Activated CD8-positive, alpha-beta memory T cell treated with anti-CD3 and anti-CD28 coated beads for 48 hours (primary cell): ENCODE data around the gene APOC4.
"Not testable (repeated sequence)": the region's sequence is repeated elsewhere in the genome, so short reads cannot be mapped to it uniquely, and the experiment has no call there.

ENCODE experiments used
- DNase-seq, 3 experiments: peaks; one replicate each; pipeline ENCODE4 v3.0.0-alpha.2; 2020; ENCODE audit warnings: low read depth in 2 of 3, low spot score in 2 of 3

Gene APOC4, protein sequence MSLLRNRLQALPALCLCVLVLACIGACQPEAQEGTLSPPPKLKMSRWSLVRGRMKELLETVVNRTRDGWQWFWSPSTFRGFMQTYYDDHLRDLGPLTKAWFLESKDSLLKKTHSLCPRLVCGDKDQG

DNA sequence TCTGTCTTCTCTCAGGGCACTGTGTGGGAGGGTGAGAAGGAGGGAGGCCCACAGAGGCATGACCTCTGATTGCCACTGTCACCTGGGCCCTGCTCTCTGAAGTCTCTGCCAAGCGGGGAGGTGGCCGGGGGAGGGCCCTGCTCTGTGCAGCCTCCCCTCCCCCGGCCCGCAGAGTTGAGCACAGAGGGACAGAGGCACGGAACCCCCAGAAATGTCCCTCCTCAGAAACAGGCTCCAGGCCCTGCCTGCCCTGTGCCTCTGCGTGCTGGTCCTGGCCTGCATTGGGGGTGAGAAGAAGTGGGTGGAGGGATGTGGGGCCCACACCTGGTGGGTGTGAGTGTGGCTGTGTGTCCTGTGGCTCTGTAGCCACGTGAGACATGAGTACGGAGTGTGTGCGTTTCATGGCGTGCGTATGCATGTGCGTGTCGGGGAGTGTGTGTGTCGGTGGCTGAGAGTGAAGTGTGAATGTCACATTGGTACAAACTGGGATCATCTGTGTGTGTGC lies at the start of gene APOC4:
Gene APOC4 (plus strand): TSS at position 171 of the 505 bp plus-strand sequence. CDS start 41 bp downstream, at position 212.
- no peak for DNase-seq

DNA sequence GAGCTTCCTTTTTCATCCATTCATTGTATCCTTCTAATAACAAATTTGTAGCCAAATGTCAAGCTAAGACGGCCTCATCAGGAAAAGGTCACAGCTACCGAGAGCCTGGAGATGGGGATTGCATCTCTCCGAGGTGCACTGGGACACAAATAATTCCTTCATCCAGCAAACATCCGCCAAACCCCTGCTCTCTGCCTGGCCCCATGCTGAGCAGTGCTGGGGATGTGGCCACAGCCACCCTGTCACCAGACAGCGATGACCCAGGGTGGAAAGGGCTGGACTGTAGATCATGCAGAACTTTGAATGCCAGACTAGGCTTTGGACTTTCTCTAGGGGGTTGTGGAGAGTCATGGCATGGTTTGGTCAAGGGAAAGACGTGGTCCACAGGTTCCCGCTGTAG lies 49.1 kb upstream of the APOC4 start:
- no peak for DNase-seq

DNA sequence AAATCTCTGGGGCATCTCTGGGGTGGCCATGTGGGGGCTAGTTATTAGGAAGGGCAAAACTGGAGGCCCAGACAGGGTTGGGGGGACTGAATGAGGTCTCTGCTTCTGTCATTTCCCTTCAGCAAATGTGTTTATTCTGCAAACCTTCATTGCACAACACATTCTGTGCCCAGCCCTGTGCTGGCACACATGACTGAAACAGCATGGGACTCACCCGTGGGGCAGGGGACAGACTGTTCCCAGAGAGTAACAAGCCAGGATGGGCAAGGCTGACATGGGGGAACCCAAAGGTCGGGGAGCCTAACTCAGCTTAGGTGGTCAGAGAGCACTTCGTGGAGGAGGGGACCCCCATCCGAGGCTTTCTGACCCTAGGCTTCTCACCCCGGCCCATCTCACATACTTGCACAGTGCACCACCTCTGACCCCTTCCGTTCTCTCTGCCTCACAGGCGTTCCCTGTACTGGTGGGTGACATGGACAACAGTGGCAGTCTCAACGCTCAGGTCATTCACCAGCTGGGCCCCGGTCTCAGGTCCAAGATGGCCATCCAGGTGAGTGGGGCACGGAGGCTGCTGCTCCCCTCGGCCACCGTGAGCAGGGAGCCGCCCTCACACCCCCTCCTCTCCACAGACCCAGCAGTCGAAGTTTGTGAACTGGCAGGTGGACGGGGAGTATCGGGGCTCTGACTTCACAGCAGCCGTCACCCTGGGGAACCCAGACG lies 48.5 kb upstream of the APOC4 start:
- DNase-seq = no peak

DNA sequence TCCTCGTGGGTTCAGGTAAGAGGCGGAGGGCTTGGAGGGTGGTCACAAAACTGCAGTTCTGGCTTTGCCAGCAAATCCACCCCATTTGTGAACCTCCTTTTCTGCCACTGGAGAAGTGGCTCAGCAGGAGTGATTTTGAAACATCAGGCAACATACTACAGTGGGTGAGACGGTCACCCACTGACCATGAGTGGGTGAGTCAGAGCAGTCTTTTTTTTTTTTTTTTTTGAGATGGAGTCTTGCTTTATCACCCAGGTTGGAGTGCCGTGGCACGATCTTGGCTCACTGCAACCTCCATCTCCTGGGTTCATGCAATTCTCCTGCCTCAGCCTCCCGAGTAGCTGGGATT lies 48.0 kb upstream of the APOC4 start:
- DNase-seq = no peak

DNA sequence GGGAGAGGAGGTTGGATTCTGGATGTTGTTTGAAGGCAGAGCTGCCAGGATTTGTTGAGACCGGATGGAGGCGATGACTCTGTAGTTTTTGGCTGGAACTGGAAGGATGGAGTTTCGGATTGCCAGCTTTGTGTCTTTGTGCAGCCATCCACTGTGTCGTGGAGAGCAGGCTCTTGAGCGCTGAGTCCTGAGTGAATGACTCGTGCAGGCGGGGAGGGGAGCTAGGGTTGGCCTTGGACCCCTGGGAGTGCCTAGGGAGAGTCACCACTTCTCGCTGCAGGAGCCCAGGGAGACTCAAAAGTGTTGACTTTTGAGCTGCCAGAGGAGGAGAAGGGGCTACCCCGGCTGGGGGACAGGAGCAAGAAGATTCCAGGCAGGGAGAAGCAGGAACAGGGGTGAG lies 47.1 kb upstream of the APOC4 start:
- DNase-seq = no peak

DNA sequence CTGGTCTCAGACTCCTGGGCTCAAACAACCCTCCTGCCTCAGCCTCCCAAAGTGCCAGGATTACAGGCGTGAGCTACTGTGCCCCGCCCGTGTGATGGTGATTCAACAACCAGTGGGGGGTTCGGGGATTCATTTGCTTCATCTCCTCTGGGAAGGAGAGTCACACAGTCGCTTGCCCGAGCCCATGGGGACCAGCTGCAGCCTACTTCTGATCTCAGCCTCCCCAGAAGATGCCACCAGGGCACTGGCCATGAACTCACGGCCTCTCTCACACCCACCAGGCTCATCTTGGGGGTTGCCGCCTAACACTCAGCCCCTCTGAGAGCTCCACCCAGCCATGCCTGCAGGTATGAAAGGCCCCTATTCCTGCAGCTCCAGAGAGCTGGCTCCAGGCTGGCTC lies 44.2 kb upstream of the APOC4 start:
- no peak for DNase-seq

DNA sequence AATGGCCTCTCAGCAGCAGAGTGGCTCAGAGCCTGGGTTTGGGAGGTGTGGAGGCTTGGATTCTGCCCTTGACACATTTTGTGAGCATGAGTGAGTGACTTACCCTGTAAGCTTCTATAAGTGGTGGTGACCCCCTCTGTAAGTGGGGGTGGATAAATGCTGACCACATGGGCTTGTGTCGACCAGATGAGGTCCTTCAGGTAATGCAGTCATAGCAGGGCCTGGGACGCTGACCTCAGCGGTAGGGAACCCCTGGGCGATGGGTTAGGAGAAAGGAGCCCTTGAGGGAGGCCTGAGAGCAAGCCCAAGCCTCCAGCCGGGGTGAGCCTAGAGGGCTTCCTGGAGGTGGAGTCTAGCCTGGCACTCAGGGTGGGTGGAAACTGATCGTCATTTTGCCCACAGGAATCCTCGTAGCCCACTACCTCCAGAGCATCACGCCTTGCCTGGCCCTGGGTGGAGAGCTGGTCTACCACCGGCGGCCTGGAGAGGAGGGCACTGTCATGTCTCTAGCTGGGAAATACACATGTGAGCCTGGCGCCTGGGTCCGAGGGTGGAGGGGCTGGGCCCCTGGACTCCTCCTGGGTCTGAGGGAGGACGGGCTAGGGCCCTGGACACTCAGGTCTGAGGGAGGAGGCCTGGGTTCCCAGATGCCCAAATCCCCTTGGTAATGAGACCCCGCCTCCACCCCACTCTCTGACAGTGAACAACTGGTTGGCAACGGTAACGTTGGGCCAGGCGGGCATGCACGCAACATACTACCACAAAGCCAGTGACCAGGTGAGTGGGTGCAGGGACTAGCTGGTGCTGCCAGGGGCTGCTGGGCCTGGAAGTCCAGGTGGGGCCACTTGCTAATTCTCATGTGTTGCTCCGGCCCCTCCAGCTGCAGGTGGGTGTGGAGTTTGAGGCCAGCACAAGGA lies 41.5 kb upstream of the APOC4 start:
- DNase-seq = no peak

DNA sequence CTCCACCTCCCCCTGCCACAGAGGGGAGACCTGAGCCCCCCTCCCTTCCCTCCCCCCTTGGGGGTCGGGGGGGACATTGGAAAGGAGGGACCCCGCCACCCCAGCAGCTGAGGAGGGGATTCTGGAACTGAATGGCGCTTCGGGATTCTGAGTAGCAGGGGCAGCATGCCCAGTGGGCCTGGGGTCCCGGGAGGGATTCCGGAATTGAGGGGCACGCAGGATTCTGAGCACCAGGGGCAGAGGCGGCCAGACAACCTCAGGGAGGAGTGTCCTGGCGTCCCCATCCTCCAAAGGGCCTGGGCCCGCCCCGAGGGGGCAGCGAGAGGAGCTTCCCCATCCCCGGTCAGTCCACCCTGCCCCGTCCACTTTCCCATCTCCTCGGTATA lies 38.8 kb upstream of the APOC4 start:
- no peak for DNase-seq

DNA sequence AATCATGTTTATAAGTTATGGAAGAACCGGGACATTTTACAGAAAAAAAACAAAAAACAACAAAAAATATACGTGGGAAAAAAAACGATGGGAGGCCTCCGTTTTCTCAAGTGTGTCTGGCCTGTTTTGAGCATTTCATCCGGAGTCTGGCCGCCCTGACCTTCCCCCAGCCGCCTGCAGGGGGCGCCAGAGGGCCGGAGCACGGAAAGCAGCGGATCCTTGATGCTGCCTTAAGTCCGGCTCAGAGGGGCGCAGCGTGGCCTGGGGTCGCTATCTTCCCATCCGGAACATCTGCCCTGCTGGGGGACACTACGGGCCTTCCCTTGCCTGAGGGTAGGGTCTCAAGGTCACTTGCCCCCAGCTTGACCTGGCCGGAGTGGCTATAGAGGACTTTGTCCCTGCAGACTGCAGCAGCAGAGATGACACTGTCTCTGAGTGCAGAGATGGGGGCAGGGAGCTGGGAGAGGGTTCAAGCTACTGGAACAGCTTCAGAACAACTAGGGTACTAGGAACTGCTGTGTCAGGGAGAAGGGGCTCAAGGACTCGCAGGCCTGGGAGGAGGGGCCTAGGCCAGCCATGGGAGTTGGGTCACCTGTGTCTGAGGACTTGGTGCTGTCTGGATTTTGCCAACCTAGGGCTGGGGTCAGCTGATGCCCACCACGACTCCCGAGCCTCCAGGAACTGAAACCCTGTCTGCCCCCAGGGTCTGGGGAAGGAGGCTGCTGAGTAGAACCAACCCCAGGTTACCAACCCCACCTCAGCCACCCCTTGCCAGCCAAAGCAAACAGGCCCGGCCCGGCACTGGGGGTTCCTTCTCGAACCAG lies 38.2 kb upstream of the APOC4 start:
- DNase-seq = peak; percentile 43 to 83 (median 76)

DNA sequence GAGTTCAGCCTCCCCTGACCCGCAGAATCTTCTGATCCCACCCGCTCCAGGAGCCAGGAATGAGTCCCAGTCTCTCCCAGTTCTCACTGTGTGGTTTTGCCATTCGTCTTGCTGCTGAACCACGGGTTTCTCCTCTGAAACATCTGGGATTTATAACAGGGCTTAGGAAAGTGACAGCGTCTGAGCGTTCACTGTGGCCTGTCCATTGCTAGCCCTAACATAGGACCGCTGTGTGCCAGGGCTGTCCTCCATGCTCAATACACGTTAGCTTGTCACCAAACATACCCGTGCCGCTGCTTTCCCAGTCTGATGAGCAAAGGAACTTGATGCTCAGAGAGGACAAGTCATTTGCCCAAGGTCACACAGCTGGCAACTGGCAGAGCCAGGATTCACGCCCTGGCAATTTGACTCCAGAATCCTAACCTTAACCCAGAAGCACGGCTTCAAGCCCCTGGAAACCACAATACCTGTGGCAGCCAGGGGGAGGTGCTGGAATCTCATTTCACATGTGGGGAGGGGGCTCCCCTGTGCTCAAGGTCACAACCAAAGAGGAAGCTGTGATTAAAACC lies 37.5 kb upstream of the APOC4 start:
- DNase-seq = no peak

DNA sequence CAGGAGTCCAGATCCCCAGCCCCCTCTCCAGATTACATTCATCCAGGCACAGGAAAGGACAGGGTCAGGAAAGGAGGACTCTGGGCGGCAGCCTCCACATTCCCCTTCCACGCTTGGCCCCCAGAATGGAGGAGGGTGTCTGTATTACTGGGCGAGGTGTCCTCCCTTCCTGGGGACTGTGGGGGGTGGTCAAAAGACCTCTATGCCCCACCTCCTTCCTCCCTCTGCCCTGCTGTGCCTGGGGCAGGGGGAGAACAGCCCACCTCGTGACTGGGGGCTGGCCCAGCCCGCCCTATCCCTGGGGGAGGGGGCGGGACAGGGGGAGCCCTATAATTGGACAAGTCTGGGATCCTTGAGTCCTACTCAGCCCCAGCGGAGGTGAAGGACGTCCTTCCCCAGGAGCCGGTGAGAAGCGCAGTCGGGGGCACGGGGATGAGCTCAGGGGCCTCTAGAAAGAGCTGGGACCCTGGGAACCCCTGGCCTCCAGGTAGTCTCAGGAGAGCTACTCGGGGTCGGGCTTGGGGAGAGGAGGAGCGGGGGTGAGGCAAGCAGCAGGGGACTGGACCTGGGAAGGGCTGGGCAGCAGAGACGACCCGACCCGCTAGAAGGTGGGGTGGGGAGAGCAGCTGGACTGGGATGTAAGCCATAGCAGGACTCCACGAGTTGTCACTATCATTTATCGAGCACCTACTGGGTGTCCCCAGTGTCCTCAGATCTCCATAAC lies 36.4 kb upstream of the APOC4 start, which contains the start of gene APOE:
Gene APOE (plus strand): TSS at position 360 of the 724 bp plus-strand sequence. CDS start 829 bp downstream, outside the sequence.
- DNase-seq = no peak

DNA sequence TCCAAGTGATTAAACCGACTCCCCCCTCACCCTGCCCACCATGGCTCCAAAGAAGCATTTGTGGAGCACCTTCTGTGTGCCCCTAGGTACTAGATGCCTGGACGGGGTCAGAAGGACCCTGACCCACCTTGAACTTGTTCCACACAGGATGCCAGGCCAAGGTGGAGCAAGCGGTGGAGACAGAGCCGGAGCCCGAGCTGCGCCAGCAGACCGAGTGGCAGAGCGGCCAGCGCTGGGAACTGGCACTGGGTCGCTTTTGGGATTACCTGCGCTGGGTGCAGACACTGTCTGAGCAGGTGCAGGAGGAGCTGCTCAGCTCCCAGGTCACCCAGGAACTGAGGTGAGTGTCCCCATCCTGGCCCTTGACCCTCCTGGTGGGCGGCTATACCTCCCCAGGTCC lies 34.4 kb upstream of the APOC4 start:
- DNase-seq = no peak

DNA sequence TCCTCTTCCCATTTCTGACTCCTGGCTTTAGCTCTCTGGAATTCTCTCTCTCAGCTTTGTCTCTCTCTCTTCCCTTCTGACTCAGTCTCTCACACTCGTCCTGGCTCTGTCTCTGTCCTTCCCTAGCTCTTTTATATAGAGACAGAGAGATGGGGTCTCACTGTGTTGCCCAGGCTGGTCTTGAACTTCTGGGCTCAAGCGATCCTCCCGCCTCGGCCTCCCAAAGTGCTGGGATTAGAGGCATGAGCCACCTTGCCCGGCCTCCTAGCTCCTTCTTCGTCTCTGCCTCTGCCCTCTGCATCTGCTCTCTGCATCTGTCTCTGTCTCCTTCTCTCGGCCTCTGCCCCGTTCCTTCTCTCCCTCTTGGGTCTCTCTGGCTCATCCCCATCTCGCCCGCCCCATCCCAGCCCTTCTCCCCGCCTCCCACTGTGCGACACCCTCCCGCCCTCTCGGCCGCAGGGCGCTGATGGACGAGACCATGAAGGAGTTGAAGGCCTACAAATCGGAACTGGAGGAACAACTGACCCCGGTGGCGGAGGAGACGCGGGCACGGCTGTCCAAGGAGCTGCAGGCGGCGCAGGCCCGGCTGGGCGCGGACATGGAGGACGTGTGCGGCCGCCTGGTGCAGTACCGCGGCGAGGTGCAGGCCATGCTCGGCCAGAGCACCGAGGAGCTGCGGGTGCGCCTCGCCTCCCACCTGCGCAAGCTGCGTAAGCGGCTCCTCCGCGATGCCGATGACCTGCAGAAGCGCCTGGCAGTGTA lies 33.8 kb upstream of the APOC4 start:
- DNase-seq = no peak

DNA sequence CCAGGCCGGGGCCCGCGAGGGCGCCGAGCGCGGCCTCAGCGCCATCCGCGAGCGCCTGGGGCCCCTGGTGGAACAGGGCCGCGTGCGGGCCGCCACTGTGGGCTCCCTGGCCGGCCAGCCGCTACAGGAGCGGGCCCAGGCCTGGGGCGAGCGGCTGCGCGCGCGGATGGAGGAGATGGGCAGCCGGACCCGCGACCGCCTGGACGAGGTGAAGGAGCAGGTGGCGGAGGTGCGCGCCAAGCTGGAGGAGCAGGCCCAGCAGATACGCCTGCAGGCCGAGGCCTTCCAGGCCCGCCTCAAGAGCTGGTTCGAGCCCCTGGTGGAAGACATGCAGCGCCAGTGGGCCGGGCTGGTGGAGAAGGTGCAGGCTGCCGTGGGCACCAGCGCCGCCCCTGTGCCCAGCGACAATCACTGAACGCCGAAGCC lies 33.2 kb upstream of the APOC4 start:
- no peak for DNase-seq

DNA sequence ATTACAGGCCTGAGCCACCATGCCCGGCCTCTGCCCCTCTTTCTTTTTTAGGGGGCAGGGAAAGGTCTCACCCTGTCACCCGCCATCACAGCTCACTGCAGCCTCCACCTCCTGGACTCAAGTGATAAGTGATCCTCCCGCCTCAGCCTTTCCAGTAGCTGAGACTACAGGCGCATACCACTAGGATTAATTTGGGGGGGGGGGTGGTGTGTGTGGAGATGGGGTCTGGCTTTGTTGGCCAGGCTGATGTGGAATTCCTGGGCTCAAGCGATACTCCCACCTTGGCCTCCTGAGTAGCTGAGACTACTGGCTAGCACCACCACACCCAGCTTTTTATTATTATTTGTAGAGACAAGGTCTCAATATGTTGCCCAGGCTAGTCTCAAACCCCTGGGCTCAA lies 32.3 kb upstream of the APOC4 start:
- no peak for DNase-seq

DNA sequence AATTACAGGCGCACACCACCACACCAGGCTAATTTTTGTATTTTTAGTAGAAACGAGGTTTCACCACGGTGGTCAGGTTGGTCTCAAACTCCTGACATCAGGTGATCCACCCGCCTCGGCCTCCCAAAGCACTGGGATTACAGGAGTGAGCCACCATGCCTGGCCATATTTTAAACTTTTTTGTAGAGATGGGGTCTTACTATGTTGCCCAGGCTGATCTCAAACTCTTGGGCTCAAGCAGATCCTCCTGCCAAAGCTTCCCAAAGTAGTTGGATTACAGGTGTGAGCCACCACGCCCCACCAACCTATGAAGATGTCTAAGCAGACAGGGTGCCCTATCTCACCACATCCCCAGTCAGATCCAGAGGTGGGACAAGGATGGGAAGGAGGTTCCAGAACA lies 30.1 kb upstream of the APOC4 start:
- DNase-seq = not testable (repeated sequence)

DNA sequence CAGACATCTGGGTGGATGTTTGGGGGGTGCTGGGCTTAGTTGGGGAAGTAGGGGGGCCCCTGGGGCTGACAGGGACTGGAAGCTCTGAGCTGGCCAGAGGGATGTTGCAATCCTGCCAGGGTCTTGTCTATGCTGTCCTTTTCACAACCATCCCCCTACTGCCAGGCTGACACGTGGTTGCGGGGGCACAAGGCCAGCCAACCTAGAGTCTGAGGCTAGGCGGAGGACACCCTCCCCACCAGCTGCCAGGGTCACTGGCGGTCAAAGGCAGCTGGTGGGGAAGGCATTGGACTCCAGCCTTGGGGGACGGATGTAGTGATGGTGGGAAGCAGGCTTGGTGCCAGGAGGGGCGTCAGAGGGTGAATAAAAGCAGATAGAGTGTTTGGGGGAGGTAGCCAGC lies 29.2 kb upstream of the APOC4 start:
- no peak for DNase-seq

DNA sequence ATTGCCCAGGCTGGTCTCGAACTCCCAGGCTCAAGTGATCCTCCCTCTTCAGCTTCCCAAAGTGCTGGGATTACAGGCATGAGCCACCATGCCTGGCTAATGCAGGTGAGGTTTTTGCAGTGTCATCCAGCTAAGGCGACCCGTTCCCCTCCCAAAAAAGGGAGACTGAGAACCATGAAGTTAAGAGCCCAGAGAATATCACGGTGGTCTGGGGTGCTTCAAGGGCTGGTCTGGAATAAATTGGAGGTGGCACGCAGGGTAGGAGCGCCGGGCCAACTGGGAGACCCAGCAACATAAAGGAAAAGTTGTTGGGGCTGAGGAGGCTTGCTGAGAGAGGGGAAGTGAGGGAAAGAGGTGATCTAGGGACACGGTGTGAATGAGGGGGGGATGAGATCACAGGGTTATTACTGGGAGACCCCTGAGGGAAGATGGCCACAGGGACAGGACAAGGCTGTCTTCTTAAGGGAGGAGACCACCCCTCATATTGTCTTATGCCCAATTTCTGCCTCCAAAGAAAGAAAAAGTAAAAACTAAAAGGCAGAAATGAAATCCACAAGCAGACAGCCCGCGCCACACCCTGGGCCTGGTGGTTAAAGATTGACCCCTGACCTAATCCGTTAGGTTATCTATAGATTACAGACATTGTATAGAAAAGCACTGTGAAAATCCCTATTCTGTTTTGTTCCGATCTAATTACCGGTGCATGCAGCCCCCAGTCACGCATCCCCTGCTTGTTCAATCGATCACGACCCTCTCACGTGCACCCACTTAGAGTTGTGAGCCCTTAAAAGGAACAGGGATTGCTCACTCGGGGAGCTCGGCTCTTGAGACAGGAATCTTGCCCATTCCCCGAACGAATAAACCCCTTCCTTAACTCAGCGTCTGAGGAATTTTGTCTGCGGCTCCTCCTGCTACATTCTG lies 28.3 kb upstream of the APOC4 start:
- not testable (repeated sequence) for DNase-seq
